Esophagus squamous epithelium (tissue), 5 donors: ENCODE results near the gene HRK. TPM values are rescaled to one million over a fixed set of nuclear protein-coding genes. Genes with fewer than 3 reads are reported as not detected.

Experiments used
- DNase-seq: peaks from one replicate; lab custom pipeline; 2025; lab: John Stamatoyannopoulos, UW
- H3K27ac ChIP-seq, 4 donors: fragments of 200-600 bp; sonication (generic); one replicate each; pipeline ENCODE4 v1.5.1; 2016 to 2019; ENCODE audit warnings: mild to moderate bottlenecking in 1 of 4
- H3K27me3 ChIP-seq, 4 donors: fragments of 200-600 bp; sonication (generic); 1 replicate in 3 of 4; 2 replicates in 1 of 4; pipeline versions ENCODE4 v1.5.1 to v1.6.0; 2017 to 2021; ENCODE audit warnings: antibody characterized with exemption in 1 of 4
- H3K36me3 ChIP-seq, 3 donors: fragments of 200-600 bp; sonication (generic); one replicate each; pipeline ENCODE4 v1.5.1; 2016 to 2019
- H3K4me1 ChIP-seq, 3 donors: fragments of 200-600 bp; sonication (generic); one replicate each; pipeline ENCODE4 v1.5.1; 2017 to 2019
- H3K4me3 ChIP-seq, 4 donors: fragments of 200-600 bp; sonication (generic); 1 replicate in 3 of 4; 2 replicates in 1 of 4; pipeline ENCODE4 v1.5.1; 2016 to 2019; ENCODE audit warnings: mild to moderate bottlenecking in 2 of 4, moderate library complexity in 1 of 4
- H3K9me3 ChIP-seq, 3 donors: fragments of 200-600 bp; sonication (generic); one replicate each; pipeline ENCODE4 v1.5.1; 2016 to 2019
- POLR2A ChIP-seq, 4 donors: fragments of 450-650 bp; IDR thresholded peaks; one replicate each; pipeline ENCODE4 v1.6.1; 2017; ENCODE audit warnings: antibody characterized with exemption in 4 of 4, mild to moderate bottlenecking in 4 of 4, moderate library complexity in 3 of 4
- WGBS, 2 donors: methylation state at CpG; one replicate each; pipeline ENCODE4 v1.1.5; 2018; 5-methylcytosine and 5-hydroxymethylcytosine counted together
- intact Hi-C: fragments of 100-400 bp; cut with DNase I; formaldehyde crosslinking; loops from one replicate; pipeline ENCODE4 v1.15.0; 2022
- total RNA-seq, 4 donors: library from RNA; depleted of rRNA; stranded (reverse); fragments of >200 nt; gene quantifications; one replicate each; pipeline ENCODE4 v1.1.0, GENCODE V29; 2016
- TF ChIP-seq, protein P1 (sequence below), 6 experiments: fragments of 450-650 bp in 4 of 6; fragments of 200-600 bp in 2 of 6; sonication (generic) in 2 of 6; IDR thresholded peaks; one replicate each; pipeline ENCODE4 v1.5.1; 2016 to 2019; ENCODE audit warnings: antibody characterized with exemption in 6 of 6, mild to moderate bottlenecking in 4 of 6, moderate library complexity in 4 of 6
- donor health status: DM: yes; HTN: yes; CAD: no.

Gene HRK
- total RNA-seq, 4 donors from 2014 or later, result 0.19 to 1.00 (median 0.25) TPM

DNA sequence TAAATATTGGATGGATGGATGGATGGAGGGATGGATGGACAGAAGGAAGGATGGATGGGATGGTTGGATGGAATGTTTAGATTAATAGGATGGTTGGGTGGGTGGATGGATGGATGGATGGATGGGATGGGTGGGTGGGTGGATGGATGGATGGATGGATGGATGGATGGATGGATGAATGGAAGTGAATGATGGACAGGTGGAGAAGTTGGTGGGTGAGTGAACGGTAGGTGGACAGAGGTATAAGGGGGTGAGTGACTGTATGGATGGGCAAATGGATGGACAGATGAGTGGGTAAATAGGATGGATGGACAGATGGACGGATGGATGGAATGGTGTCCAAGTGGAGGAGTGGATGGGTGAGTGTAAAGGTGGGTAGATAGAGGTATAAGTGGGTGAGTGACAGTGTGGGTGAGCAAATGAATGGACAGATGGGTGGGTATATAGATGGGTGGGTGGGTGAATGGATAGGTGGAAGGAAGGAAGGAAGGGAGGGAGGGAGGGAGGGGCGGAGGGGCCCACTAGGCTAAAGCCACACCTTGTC, 41.9 kb downstream of the HRK start:
- 82 to 84% methylated on average over 3 of the region's 3 CpGs for WGBS, 2 donors
- Histone ChIP-seq H3K27ac (no peak overlapping the region), H3K4me1 (no peaks in the 10 kb centered on the region), H3K9me3 (no peaks in the 10 kb centered on the region), H3K4me3 (no peak overlapping the region), H3K36me3 (no peaks in the 10 kb centered on the region), H3K27me3 (no peaks in the 10 kb centered on the region)
- DNase-seq, result no peak
- TF ChIP-seq POLR2A (IDR thresholded peaks at IDR 0.05), result no peak
- TF ChIP-seq, protein P1, sequence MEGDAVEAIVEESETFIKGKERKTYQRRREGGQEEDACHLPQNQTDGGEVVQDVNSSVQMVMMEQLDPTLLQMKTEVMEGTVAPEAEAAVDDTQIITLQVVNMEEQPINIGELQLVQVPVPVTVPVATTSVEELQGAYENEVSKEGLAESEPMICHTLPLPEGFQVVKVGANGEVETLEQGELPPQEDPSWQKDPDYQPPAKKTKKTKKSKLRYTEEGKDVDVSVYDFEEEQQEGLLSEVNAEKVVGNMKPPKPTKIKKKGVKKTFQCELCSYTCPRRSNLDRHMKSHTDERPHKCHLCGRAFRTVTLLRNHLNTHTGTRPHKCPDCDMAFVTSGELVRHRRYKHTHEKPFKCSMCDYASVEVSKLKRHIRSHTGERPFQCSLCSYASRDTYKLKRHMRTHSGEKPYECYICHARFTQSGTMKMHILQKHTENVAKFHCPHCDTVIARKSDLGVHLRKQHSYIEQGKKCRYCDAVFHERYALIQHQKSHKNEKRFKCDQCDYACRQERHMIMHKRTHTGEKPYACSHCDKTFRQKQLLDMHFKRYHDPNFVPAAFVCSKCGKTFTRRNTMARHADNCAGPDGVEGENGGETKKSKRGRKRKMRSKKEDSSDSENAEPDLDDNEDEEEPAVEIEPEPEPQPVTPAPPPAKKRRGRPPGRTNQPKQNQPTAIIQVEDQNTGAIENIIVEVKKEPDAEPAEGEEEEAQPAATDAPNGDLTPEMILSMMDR (IDR thresholded peaks at IDR 0.05), result no peak
- intact Hi-C loops, result no loop called here

DNA sequence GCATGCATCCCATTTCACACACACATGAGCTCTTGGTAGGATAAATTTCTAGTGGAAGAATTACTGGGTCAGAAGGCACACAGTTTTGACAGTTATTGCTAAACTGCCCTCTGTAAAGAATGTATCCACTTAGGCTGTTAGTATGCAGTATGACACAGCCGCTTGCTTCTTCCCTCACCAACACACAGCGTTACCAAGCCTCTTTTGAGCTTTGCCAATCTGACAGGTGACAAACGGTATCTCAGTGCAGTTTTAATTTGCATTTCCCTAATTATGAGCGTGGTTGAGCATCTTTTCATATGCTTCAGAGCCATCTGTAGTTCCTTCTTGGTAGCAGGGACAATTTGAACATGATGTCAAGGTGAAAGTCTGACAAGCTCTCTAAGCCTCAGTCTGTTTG, 42.9 kb downstream of the HRK start:
- Histone ChIP-seq H3K27ac (no peak overlapping the region), H3K4me3 (no peak overlapping the region), H3K36me3 (no peaks in the 10 kb centered on the region), H3K4me1 (no peaks in the 10 kb centered on the region), H3K27me3 (no peaks in the 10 kb centered on the region), H3K9me3 (no peaks in the 10 kb centered on the region)
- no peak for TF ChIP-seq POLR2A (IDR thresholded peaks at IDR 0.05)
- TF ChIP-seq, protein P1 (IDR thresholded peaks at IDR 0.05), result no peak
- WGBS, 2 donors, result 68 to 78% methylated on average over 4 of the region's 4 CpGs
- intact Hi-C loops, result no loop called here
- DNase-seq, result no peak

DNA sequence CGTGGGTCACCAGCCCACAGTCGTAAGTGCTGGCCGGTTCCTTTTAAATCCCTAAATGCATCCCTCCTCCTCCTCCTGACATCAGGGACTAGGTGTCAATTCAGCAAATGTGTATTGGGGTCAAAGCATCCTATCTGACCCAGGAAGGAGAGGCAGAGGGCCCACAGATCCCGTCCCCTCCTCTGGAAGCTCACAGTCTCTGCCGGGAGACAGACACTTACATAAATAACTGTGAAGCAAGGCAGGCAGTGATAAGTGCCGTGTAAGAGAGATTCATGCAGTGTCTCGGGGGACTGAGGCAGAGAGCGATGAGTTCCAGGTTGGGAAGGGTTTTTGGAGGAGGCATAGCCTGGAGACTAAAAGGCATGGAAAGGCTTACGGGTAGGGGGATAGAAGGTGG, 44.1 kb downstream of the HRK start:
- TF ChIP-seq, protein P1 (IDR thresholded peaks at IDR 0.05), result no peak
- TF ChIP-seq POLR2A (IDR thresholded peaks at IDR 0.05), result no peak
- Histone ChIP-seq H3K27ac (no peak overlapping the region), H3K36me3 (no peaks in the 10 kb centered on the region), H3K4me3 (no peak overlapping the region), H3K27me3 (no peaks in the 10 kb centered on the region), H3K4me1 (no peaks in the 10 kb centered on the region), H3K9me3 (no peaks in the 10 kb centered on the region)
- intact Hi-C loops, result no loop called here
- WGBS, 2 donors, result 72 to 80% methylated on average over 9 of the region's 9 CpGs
- DNase-seq, result no peak

DNA sequence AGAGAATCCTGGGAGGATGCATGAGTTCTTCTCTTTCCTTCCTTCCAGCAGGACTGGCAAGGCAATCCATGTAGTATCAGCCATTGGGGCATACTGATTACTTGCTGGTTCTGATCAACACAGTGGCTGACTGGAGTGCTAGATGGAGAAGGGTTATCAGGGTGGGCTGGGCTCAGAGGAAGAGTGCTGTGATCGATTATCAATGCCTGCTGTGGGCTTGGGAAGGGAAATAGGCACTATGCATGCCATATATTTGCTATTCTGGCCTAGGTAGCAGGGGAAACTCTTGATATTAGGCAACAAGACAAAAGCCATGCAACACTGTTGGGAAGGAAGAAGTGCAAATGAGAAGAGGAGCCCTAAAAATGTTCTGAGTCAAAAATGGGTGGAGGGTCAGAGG, 45.8 kb downstream of the HRK start:
- TF ChIP-seq, protein P1 (IDR thresholded peaks at IDR 0.05), result no peak
- no peak for TF ChIP-seq POLR2A (IDR thresholded peaks at IDR 0.05)

DNA sequence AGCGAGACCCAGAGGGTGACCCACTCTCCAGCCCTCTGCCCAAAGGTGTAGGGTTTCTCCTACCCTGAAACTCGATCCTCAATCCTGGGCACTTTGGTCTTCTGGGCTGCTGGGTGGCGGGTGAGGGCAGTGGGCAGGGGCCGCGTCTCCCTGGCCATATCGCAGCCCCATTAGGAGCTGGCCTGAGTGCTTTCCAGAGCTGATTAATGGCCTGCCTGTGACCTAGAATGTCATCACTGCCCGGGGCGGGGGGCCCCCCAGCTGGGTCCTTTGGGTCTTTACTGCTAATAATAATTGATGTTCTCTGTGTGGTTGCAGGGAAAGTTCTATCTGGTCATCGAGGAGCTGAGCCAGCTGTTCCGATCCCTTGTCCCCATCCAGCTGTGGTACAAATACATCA, 47.8 kb downstream of the HRK start:
- no peak overlapping the region for H3K4me3 ChIP-seq
- intact Hi-C loops, result no loop called here
- TF ChIP-seq, protein P1 (IDR thresholded peaks at IDR 0.05), result no peak
- TF ChIP-seq POLR2A (IDR thresholded peaks at IDR 0.05), result no peak
- no peaks in the 10 kb centered on the region for H3K27me3 ChIP-seq
- WGBS, 2 donors, result 73% methylated on average over 3 of the region's 10 CpGs; no CpG with 5 or more reads in 1 of the 2 donors
- no peaks in the 10 kb centered on the region for H3K36me3 ChIP-seq
- no peak for DNase-seq
- no peaks in the 10 kb centered on the region for H3K9me3 ChIP-seq
- H3K4me1 ChIP-seq, result no peaks in the 10 kb centered on the region
- no peak overlapping the region for H3K27ac ChIP-seq

More for the DNA sequence above, 45.8 kb downstream of the HRK start:
- H3K36me3 ChIP-seq, result no peaks in the 10 kb centered on the region
- no peak for DNase-seq
- WGBS, 2 donors, result 55 to 67% methylated on average over 1 of the region's 1 CpG
- intact Hi-C loops, result no loop called here
- no peaks in the 10 kb centered on the region for H3K9me3 ChIP-seq
- H3K27ac ChIP-seq, result no peak overlapping the region
- no peaks in the 10 kb centered on the region for H3K27me3 ChIP-seq
- no peak overlapping the region for H3K4me3 ChIP-seq
- no peaks in the 10 kb centered on the region for H3K4me1 ChIP-seq
